Body of pancreas (tissue), 4 donors: ENCODE measurements around the gene ARFGAP2.

ENCODE experiments used
- CTCF ChIP-seq, 7 experiments: fragments of 450-650 bp in 4 of 7; fragments of 200-600 bp in 3 of 7; sonication (generic) in 3 of 7; IDR thresholded peaks; one replicate each; pipeline ENCODE4 v1.5.1; 2016 to 2019; ENCODE audit warnings: antibody characterized with exemption in 7 of 7
- POLR2A ChIP-seq, 3 donors: fragments of 450-650 bp; IDR thresholded peaks; one replicate each; pipeline ENCODE4 v1.6.1; 2016; ENCODE audit warnings: antibody characterized with exemption in 3 of 3, mild to moderate bottlenecking in 2 of 3

- TF ChIP-seq CTCF (IDR thresholded peaks at IDR 0.05) (no peak), POLR2A (IDR thresholded peaks at IDR 0.05) (no peak)
Observed at GRCh38 chr11:47139878-47140277, 36.8 kb downstream of the ARFGAP2 start.
